ENCODE data around the gene PHKA1. TPM values are rescaled to one million over a fixed set of nuclear protein-coding genes. Genes with fewer than 3 reads are reported as not detected.

The PHKA1 gene
- total RNA-seq, 1 donor from 2014 or later: 2.8 TPM

Other genes with a start within 250 kb of the PHKA1 start
- gene HDAC8, start 141.5 kb downstream of the PHKA1 start, total RNA-seq: 39.4 TPM
- gene DMRTC1B, start 62.6 kb upstream of the PHKA1 start, total RNA-seq: 0.45 TPM
- not detected for gene FAM236B, start 68.4 kb upstream of the PHKA1 start, total RNA-seq
- not detected for gene FAM236D, start 93.9 kb upstream of the PHKA1 start, total RNA-seq
- gene FAM236C, start 198.3 kb upstream of the PHKA1 start, total RNA-seq: not detected
- not detected for gene FAM236A, start 223.9 kb upstream of the PHKA1 start, total RNA-seq
- gene DMRTC1, start 229.5 kb upstream of the PHKA1 start, total RNA-seq: not detected